GM21526 (cell line): ENCODE results near the gene ATN1.

ENCODE experiments used
- ATAC-seq: cut with Tn5 transposase; IDR thresholded peaks from one replicate; pipeline ENCODE4 v1.9.1; 2021; ENCODE audit warnings: moderate library complexity; ENCODE audit not compliant: unreplicated experiment, low FRiP score

ATN1 gene

DNA sequence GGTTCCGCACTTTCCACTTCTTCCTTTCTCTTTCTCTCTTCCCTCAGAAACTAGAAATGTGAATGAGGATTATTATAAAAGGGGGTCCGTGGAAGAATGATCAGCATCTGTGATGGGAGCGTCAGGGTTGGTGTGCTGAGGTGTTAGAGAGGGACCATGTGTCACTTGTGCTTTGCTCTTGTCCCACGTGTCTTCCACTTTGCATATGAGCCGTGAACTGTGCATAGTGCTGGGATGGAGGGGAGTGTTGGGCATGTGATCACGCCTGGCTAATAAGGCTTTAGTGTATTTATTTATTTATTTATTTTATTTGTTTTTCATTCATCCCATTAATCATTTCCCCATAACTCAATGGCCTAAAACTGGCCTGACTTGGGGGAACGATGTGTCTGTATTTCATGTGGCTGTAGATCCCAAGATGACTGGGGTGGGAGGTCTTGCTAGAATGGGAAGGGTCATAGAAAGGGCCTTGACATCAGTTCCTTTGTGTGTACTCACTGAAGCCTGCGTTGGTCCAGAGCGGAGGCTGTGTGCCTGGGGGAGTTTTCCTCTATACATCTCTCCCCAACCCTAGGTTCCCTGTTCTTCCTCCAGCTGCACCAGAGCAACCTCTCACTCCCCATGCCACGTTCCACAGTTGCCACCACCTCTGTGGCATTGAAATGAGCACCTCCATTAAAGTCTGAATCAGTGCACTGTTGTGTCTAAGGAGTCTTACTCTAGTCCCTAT, 4.6 kb upstream of the ATN1 start:
- no peak for ATAC-seq

DNA sequence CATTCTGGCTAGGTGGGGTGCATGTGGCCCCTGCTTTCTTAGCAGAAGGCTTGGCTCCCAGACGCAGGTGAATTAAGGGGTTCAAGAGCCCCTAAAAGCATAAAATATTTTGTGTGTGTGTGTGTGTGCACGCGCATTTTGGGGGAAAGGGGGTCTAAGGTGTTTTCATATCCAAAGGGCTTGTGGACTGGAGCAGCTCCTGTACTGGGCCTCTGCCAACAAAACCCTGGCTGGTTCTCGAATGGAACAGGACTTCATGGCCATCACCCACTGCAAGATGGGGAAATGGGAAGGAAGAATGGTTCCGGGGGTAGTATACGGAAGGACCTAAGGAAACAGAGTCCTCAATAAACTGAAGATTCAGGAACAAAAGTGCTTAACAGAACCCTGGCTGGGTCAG, 3.9 kb upstream of the ATN1 start:
- no peak for ATAC-seq

DNA sequence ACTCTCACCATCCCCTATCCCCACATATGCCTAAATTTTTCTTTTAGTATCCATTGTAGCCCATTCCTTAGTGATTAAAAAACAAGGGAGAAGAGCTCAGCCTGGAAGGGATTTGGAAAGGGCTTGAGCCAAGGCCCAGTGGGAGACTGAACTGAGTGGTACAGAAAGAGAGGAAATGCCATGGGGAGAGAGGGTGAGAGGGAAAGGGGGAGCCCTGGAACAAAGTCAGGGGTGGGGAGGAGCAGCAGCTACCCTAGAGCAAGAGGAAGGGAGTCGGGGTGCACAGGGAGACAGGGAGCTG, 2.6 kb upstream of the ATN1 start:
- ATAC-seq: no peak

DNA sequence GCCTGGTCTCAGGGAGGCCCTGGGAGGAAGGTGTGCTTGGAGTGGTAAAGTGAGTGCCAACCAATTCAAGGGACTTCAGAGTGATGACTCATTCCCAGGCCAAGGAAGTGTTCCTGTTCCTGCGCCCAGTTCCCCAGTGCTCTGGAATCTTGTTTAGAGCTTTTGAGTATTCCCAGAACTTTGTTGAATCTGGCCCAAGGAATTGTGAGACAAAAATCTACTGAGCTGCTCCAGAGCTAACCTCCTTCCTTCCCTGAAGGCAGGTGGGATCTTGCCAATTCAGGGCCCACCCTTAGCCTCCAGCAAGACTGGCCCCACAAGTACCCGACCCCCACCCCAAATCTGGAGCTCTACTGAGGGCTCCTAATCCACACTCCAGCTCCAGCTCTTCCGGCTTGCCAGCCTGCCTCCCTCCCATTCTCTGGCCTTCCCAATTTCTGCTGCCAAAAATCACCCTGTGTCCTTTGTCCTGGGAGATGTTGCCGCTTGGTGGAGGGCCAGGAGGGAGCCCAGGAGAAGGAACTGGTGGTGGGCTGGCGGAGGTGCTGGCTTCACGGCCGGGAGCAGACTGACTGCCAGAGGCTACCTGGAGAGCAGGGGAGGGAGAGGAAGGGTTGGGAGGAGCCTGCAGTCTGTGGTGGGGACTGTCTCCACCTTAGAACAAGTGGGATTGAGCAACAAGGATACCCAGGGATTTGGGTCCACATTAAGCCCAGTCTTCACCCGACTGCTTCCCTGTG, 2.0 kb upstream of the ATN1 start:
- no peak for ATAC-seq

DNA sequence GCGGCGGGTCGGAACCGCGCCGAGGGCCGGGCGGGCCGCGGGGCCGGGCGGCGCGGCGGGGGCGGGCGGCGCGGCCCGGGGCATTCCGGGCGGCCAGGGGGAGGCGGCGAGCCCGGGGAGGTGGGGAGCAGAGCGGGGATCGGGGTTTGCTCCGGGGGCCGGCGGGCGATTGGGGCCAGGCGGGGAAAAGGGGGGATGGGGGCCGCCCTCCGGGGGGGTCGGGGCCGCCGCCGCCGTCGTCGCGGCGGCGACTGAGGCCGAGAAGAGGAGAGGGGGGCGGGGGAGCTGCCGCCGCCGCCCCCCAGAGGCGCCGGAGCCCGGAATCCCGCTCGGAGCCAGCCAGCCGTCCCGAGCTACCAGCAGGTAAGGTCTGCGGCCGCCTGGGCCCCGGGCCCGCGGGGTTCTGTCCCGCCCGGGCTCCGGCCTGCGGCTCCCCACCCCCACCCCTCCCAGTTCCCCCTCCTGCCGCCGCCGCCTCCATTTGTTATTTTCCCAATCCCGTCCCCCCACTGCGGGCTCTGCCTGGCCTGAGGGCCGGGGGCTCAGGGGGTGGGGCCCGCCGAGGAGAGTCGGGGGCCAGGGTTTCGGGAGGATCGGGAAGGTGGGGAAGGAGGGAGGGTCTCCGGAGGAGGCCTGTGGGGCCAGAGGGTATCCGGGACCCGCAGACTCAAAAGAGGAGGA, 403 bp downstream of the ATN1 start:
- no peak for ATAC-seq

DNA sequence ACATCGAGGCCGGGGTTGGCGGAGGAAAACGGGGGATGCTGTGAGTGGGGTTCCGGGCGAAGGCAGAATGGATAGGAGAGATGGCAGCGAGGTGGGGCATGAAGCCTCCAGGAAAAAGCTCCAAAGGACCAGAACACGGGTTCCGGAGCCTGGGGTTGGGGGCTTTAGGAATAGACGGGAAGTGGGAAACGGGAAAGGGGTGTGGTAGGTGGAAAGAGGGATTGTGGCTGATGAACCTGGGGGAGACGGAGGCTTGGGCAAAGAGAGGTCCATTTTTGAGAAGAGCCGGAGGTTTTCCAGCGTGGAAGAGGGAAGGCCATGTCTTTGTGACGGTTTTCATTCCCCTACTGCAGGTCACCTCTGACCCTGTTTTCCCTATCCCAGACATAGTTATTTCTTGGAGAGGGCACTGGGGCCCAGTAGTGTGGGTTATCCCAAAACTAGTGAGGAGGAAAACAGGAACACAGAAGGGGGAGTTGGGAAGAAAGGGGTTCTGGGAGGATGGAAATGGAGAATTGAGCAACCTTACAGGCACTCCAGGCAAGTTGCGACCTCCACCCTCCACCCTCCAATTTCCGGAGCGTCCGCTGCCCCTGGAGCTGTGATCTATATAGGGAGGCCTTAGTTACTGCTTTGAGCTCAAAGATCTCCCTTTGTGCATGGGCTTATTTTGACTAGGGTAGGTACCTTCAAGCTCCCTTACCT, 1.1 kb downstream of the ATN1 start:
- no peak for ATAC-seq

DNA sequence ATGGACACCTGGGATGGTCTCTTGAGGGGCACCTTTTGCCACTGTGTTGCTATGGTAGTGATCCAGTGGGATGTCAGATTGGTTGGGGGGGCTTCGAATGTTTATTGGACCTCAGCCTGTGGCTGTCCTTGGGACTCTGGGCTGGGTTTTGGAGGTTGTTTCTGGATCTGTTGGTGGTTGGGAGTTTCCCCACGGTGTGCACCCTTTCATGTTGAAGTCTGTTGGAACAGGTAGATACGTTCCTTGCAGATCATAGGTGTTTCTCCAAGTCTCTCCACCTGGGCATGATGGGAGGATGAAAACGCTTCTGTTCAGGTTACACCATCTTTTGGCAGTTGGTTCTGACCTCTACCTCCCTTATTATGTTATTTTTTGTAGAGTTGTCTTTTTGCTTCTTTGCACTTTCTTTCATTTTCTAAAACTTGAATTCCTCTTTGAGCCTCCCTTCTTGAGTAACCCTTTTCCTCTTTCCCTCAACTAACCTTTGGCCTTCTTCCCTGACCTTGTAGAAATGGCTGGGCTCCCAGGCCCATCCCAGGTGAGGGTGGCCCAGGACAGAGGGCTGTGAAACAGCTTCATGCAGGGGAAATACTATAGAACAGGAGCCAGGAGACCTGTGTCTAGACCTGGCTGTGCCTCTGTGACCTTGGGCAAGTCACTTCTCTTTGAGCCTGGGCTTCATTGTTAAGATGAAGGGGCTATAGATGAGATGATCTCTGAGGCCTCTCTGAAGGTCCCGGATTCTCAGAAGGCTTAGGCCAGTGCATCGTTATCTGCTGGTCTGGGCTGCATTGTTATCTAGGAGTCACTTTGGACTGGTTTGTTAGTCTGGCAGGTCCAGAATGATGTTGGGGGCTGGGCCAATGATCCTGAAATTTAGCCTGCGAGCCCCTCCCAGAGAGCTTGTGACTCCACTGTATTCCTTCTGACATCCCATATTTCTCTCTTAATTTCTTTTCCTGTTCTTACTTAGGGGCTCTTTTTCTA, 2.0 kb downstream of the ATN1 start:
- no peak for ATAC-seq

DNA sequence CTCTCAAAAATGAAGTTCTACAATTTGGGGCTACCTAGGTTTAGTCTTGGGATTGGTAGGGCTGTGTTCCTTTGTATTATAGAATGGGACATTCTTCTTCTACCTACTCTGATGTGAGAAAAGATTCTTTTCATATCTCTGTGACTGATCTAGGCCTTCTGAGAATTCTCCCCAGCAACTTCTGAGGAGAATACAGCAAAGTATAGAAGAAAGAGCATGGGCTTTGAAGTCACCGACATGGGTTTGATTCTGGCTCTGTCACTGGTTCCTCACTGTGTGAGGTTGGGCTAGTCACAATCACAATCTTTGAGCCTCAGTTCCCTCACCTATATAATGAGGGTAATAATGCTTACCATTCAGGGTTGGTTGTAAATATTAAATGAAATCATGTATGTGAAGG, 5.0 kb downstream of the ATN1 start:
- no peak for ATAC-seq

DNA sequence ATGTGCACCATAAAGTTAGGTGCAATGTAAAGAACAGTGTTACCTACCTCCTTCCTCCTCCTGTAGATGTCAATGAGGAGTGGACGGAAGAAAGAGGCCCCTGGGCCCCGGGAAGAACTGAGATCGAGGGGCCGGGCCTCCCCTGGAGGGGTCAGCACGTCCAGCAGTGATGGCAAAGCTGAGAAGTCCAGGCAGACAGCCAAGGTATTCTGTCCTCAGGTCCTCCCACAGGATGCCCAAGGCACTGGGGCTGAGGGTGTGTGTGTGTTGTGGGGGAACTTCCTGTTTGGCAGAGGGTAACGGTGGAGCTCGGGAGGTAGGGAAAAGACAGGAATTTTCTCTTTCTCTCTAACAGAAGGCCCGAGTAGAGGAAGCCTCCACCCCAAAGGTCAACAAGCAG, 6.4 kb downstream of the ATN1 start:
- ATAC-seq: no peak

DNA sequence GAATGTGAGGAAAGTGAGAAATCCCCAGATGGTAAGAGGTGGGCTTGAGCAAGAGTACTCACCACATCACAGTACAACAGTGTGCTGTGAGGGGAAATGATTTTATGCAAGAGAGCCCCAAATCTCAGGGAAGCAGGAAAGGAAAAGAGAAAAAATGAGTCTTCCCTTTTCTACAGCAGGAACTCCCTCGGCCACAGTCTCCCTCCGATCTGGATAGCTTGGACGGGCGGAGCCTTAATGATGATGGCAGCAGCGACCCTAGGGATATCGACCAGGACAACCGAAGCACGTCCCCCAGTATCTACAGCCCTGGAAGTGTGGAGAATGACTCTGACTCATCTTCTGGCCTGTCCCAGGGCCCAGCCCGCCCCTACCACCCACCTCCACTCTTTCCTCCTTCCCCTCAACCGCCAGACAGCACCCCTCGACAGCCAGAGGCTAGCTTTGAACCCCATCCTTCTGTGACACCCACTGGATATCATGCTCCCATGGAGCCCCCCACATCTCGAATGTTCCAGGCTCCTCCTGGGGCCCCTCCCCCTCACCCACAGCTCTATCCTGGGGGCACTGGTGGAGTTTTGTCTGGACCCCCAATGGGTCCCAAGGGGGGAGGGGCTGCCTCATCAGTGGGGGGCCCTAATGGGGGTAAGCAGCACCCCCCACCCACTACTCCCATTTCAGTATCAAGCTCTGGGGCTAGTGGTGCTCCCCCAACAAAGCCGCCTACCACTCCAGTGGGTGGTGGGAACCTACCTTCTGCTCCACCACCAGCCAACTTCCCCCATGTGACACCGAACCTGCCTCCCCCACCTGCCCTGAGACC, 7.8 kb downstream of the ATN1 start:
- no peak for ATAC-seq

DNA sequence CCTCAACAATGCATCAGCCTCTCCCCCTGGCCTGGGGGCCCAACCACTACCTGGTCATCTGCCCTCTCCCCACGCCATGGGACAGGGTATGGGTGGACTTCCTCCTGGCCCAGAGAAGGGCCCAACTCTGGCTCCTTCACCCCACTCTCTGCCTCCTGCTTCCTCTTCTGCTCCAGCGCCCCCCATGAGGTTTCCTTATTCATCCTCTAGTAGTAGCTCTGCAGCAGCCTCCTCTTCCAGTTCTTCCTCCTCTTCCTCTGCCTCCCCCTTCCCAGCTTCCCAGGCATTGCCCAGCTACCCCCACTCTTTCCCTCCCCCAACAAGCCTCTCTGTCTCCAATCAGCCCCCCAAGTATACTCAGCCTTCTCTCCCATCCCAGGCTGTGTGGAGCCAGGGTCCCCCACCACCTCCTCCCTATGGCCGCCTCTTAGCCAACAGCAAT, 8.5 kb downstream of the ATN1 start:
- no peak for ATAC-seq

DNA sequence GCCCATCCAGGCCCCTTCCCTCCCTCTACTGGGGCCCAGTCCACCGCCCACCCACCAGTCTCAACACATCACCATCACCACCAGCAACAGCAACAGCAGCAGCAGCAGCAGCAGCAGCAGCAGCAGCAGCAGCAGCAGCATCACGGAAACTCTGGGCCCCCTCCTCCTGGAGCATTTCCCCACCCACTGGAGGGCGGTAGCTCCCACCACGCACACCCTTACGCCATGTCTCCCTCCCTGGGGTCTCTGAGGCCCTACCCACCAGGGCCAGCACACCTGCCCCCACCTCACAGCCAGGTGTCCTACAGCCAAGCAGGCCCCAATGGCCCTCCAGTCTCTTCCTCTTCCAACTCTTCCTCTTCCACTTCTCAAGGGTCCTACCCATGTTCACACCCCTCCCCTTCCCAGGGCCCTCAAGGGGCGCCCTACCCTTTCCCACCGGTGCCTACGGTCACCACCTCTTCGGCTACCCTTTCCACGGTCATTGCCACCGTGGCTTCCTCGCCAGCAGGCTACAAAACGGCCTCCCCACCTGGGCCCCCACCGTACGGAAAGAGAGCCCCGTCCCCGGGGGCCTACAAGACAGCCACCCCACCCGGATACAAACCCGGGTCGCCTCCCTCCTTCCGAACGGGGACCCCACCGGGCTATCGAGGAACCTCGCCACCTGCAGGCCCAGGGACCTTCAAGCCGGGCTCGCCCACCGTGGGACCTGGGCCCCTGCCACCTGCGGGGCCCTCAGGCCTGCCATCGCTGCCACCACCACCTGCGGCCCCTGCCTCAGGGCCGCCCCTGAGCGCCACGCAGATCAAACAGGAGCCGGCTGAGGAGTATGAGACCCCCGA, 9.1 kb downstream of the ATN1 start:
- no peak for ATAC-seq

DNA sequence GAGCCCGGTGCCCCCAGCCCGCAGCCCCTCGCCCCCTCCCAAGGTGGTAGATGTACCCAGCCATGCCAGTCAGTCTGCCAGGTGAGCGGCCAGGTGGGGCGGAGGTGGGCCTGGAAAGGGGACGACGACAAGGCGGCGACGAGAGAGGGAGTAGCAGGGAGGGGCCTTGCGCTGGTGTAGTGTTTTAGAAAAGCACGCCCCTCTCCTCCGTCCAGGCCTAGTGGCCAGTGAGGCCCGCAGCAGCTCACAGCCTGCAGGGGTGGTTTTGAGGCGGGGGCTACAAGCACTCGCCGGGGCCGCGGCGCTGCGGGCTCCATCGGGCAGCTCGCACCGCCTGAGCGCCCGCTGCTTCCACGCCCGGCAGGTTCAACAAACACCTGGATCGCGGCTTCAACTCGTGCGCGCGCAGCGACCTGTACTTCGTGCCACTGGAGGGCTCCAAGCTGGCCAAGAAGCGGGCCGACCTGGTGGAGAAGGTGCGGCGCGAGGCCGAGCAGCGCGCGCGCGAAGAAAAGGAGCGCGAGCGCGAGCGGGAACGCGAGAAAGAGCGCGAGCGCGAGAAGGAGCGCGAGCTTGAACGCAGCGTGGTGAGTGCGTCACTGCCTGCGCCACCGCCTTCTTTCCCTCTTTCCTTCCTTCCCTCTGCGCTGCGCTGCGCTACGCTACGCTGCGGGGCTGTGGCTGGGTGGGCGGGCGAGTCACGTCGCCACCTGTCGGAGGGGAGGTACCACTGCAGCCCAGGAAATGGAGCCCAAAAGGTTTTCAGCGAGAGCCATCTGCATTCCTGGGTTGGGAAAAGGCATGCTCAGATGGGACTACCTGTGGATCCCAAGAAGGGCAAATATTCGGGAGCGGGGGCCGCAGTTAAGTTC, 10.0 kb downstream of the ATN1 start:
- peak; percentile 74 for ATAC-seq

DNA sequence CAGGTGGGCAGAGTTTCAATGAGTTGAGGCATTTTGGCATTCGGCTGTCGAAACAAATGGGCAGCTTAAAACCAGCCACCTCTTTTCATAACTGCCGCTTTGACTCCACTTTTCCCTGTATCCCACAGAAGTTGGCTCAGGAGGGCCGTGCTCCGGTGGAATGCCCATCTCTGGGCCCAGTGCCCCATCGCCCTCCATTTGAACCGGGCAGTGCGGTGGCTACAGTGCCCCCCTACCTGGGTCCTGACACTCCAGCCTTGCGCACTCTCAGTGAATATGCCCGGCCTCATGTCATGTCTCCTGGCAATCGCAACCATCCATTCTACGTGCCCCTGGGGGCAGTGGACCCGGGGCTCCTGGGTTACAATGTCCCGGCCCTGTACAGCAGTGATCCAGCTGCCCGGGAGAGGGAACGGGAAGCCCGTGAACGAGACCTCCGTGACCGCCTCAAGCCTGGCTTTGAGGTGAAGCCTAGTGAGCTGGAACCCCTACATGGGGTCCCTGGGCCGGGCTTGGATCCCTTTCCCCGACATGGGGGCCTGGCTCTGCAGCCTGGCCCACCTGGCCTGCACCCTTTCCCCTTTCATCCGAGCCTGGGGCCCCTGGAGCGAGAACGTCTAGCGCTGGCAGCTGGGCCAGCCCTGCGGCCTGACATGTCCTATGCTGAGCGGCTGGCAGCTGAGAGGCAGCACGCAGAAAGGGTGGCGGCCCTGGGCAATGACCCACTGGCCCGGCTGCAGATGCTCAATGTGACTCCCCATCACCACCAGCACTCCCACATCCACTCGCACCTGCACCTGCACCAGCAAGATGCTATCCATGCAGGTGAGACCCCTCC, 10.8 kb downstream of the ATN1 start:
- no peak for ATAC-seq

DNA sequence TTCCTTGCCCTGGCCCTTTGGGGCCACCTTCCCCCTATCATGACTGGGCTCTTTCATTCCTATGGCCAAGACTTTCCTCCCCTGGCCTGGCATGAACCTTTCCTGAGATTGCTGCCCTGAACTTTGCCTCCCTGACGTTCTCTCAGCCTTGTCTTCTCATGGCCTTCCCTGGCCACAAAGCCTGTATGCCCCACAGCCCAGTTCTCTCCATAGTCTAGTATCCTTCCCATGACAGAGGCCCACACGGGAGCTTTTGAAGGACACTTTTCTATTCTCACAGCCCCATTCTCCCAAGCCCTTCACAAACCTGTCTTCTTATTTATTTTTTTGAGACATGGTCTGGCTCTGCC, 11.4 kb downstream of the ATN1 start:
- ATAC-seq: no peak

DNA sequence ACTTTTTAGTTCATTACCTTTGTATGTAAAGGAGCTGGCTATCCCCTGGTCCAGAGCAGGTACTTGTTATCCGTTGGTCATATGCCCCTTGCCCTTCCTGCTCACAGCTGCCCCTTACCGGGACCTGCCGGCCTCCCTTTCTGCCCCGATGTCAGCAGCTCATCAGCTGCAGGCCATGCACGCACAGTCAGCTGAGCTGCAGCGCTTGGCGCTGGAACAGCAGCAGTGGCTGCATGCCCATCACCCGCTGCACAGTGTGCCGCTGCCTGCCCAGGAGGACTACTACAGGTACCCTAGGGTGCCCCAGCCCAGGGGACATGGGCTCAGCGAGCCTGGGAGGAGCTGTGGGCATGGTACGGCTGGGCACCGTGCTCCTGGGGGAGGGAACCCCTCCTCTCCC, 13.5 kb downstream of the ATN1 start:
- ATAC-seq: no peak

DNA sequence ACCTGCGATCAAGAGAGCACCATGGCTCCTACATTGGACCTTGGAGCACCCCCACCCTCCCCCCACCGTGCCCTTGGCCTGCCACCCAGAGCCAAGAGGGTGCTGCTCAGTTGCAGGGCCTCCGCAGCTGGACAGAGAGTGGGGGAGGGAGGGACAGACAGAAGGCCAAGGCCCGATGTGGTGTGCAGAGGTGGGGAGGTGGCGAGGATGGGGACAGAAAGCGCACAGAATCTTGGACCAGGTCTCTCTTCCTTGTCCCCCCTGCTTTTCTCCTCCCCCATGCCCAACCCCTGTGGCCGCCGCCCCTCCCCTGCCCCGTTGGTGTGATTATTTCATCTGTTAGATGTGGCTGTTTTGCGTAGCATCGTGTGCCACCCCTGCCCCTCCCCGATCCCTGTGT, 14.0 kb downstream of the ATN1 start:
- ATAC-seq: no peak
